Natural killer cell (primary cell): Measurements from ENCODE around the gene BICD1. TPM values are rescaled to one million over a fixed set of nuclear protein-coding genes. Genes with fewer than 3 reads are reported as not detected.
A peak's percentile ranks its signal among the peaks of the same experiment; 100 is the strongest.

ENCODE experiments used
- ATAC-seq, 3 donors: fragments of 150-1000 bp in 2 of 3; fragments of 200-7000 bp in 1 of 3; cut with Tn5 transposase; 1 replicate in 1 of 3; 2 replicates in 2 of 3; pipeline ENCODE4 v1.10.0; 2021; ENCODE audit warnings: mild to moderate bottlenecking in 2 of 3, moderate library complexity in 2 of 3
- DNase-seq, 2 donors: peaks; one replicate each; pipeline versions ENCODE4 v3.0.0 to v3.0.0-alpha.2; 2013 to 2021; ENCODE audit warnings: mixed read lengths in 1 of 2
- H3K27ac ChIP-seq: one replicate; pipeline ENCODE4 v1.5.1; 2013; ENCODE audit warnings: mild to moderate bottlenecking, low read length
- H3K27me3 ChIP-seq: one replicate; pipeline ENCODE4 v1.6.1; 2013; ENCODE audit warnings: low read length; ENCODE audit not compliant: control insufficient read depth, insufficient read depth
- H3K36me3 ChIP-seq: one replicate; pipeline ENCODE4 v1.6.1; 2013; ENCODE audit warnings: low read length; ENCODE audit not compliant: control insufficient read depth, insufficient read depth
- H3K4me1 ChIP-seq: one replicate; pipeline ENCODE4 v1.6.1; 2013; ENCODE audit warnings: low read length; ENCODE audit not compliant: control insufficient read depth, insufficient read depth
- H3K4me3 ChIP-seq: one replicate; pipeline ENCODE4 v1.5.1; 2013; ENCODE audit warnings: low read length
- H3K9me3 ChIP-seq: one replicate; pipeline ENCODE4 v1.6.1; 2013; ENCODE audit warnings: low read length; ENCODE audit not compliant: control insufficient read depth, insufficient read depth
- H3K27ac Mint-ChIP-seq, 2 donors: one replicate each; pipeline ENCODE4 v1.8.0; 2022; ENCODE audit warnings: mild to moderate bottlenecking in 2 of 2, mixed read lengths in 2 of 2, moderate library complexity in 1 of 2
- H3K27me3 Mint-ChIP-seq, 2 donors: one replicate each; pipeline ENCODE4 v1.8.0; 2022; ENCODE audit warnings: low read depth in 2 of 2, mixed read lengths in 2 of 2
- H3K36me3 Mint-ChIP-seq: one replicate; pipeline ENCODE4 v1.8.0; 2022; ENCODE audit warnings: mixed read lengths
- H3K4me1 Mint-ChIP-seq, 2 donors: one replicate each; pipeline ENCODE4 v1.8.0; 2022; ENCODE audit warnings: mixed read lengths in 2 of 2
- H3K4me3 Mint-ChIP-seq: one replicate; pipeline ENCODE4 v1.8.0; 2022; ENCODE audit warnings: mild to moderate bottlenecking, moderate library complexity, mixed read lengths
- H3K9me3 Mint-ChIP-seq, 2 donors: one replicate each; pipeline ENCODE4 v1.8.0; 2022; ENCODE audit warnings: mixed read lengths in 2 of 2
- CTCF ChIP-seq: fragments of 200-600 bp; IDR thresholded peaks from one replicate; pipeline ENCODE4 v1.8.0; 2022; ENCODE audit warnings: antibody characterized with exemption
- WGBS: methylation state at CpG from one replicate; pipeline ENCODE4 v1.1.7; 2013; ENCODE audit warnings: missing lambda C conversion rate; ENCODE audit not compliant: insufficient coverage; 5-methylcytosine and 5-hydroxymethylcytosine counted together
- intact Hi-C: fragments of 100-400 bp; cut with micrococcal nuclease; formaldehyde crosslinking; loops from one replicate; pipeline ENCODE4 v1.14.2; 2022
- total RNA-seq, 4 donors: library from RNA; stranded (reverse); fragments of 120-200 nt in 1 of 4; gene quantifications; one replicate each; pipeline versions ENCODE4 v1.2.3 to v1.2.4, GENCODE V29; 2013 to 2022

BICD1 gene
- total RNA-seq, 3 donors from 2014 or later (not counting 1 experiment from before 2014, with no cell fraction given): 10.0 to 16.0 (median 15.5) TPM

- Mint-ChIP-seq H3K27me3 (peaks cover 10 to 21% of the 10 kb centered on the region in 2 donors), H3K36me3 (no peaks in the 10 kb centered on the region), H3K9me3 (no peaks in the 10 kb centered on the region), H3K27ac (no peak overlapping the region), H3K4me3 (peak overlapping the region; percentile 54), H3K4me1 (peaks cover 8 to 9% of the 10 kb centered on the region in 2 donors)
- H3K4me3 ChIP-seq: no peak overlapping the region
- ATAC-seq (no peak), DNase-seq (no peak)
- no peaks in the 10 kb centered on the region for H3K9me3 ChIP-seq
- peaks cover 9% of the 10 kb centered on the region for H3K27me3 ChIP-seq
- no peaks in the 10 kb centered on the region for H3K36me3 ChIP-seq
- no peak overlapping the region for H3K27ac ChIP-seq
- peaks cover 10% of the 10 kb centered on the region for H3K4me1 ChIP-seq
- no peak for TF ChIP-seq CTCF
- intact Hi-C loops: no loop called here
- 45% methylated on average over 4 of the region's 4 CpGs for WGBS
Observed at GRCh38 chr12:32397696-32398095, 291.0 kb downstream of the BICD1 start.

DNA sequence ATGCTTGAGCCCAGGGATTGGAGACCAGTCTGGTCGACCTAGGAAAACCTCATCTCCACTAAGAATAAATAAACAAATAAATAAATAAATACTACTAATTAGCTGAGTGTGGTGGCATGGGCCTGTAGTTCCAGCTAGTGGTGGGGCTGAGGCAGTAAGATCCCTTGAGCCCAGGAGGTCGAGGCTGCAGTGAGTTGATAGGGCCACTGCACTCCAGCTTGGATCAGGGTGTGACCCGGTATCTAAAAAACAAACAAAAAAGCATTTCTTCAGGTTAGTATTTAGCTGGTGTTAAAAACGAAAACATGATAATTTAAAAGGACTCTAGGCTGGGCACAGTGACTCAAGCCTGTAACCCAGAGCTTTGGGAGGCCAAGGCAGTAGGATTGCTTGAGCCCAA is 291.5 kb downstream of the BICD1 start:
- peaks cover 8 to 9% of the 10 kb centered on the region in 2 donors for H3K4me1 Mint-ChIP-seq

DNA sequence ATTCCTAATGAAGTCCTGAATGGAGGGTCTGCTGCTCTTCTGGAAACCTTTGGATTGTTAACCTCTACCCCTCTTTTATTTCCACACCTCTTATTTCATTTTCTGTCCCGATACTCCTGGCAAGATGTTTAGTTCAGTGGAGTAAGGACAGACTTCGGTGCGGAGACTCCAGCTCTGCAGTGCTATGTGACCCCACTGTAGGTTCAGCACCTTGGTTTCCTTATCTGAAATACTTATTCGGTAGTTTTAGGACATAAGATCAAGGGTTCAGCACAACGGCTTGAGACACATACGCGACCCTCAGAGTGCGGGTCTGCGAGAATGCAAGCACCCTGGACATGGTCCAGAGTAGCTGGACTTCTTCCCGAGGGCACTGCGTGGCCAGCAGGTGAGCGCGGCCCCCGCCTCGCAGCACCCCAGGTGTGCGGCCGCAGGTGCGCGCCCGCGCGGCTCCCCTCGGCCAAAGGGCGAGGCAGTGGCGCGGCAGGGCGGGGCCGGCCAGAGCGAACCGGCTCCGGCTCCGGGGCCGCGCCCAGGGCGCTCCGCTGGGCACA is 292.2 kb downstream of the BICD1 start:
- Histone ChIP-seq H3K4me1 (peaks cover 10% of the 10 kb centered on the region), H3K9me3 (no peaks in the 10 kb centered on the region), H3K27ac (no peak overlapping the region), H3K4me3 (peak overlapping the region; percentile 42), H3K27me3 (peaks cover 9% of the 10 kb centered on the region), H3K36me3 (no peaks in the 10 kb centered on the region)
- peak in 1 of 2 donors; percentile 4 for DNase-seq
- H3K4me1 Mint-ChIP-seq: peaks cover 8 to 9% of the 10 kb centered on the region in 2 donors
- peaks cover 10 to 26% of the 10 kb centered on the region in 2 donors for H3K27me3 Mint-ChIP-seq
- H3K36me3 Mint-ChIP-seq: no peaks in the 10 kb centered on the region
- H3K9me3 Mint-ChIP-seq: no peaks in the 10 kb centered on the region
- peak overlapping the region; percentile 52 for H3K4me3 Mint-ChIP-seq
- intact Hi-C loops: no loop called here
- 6% methylated on average over 36 of the region's 36 CpGs for WGBS
- TF ChIP-seq CTCF: no peak
- H3K27ac Mint-ChIP-seq: peak overlapping the region in 1 of 2 donors; percentile 54
- ATAC-seq: no peak

More for the DNA sequence above, 291.5 kb downstream of the BICD1 start:
- no peak for ATAC-seq
- intact Hi-C loops: no loop called here
- 92% methylated on average over 3 of the region's 4 CpGs for WGBS
- no peak overlapping the region for H3K27ac ChIP-seq
- H3K27me3 ChIP-seq: peaks cover 9% of the 10 kb centered on the region
- Mint-ChIP-seq H3K9me3 (no peaks in the 10 kb centered on the region), H3K4me3 (peak overlapping the region; percentile 52), H3K27ac (no peak overlapping the region), H3K27me3 (peaks cover 10 to 26% of the 10 kb centered on the region in 2 donors), H3K36me3 (no peaks in the 10 kb centered on the region)
- DNase-seq: no peak
- no peaks in the 10 kb centered on the region for H3K9me3 ChIP-seq
- no peak overlapping the region for H3K4me3 ChIP-seq
- TF ChIP-seq CTCF: no peak
- H3K4me1 ChIP-seq: peaks cover 10% of the 10 kb centered on the region
- H3K36me3 ChIP-seq: no peaks in the 10 kb centered on the region
